ENCODE results near the gene ERO1A. TPM values are rescaled to one million over a fixed set of nuclear protein-coding genes. Genes with fewer than 3 reads are reported as not detected.

ERO1A gene
- total RNA-seq, result 100 to 1,000 TPM; 187 to 202 TPM

GRCh38 chr14:52695481-52696091 is at the start of gene ERO1A:
Gene ERO1A, minus strand, starts transcription at chr14:52695558. Its CDS starts 77 bp downstream, at chr14:52695481.
- peaks cover 36% of the 10 kb centered on the region for H3K4me1 Mint-ChIP-seq (ENCODE audit: low read depth)
- no peak for TF ChIP-seq CTCF (IDR thresholded peaks at IDR 0.05)
- H3K27ac Mint-ChIP-seq, result peak within 1 kb of the TSS; percentile 94
- H3K27me3 Mint-ChIP-seq, result no peaks in the 10 kb centered on the region
- peak; percentile 82 for ATAC-seq
- CTCF ChIA-PET, result interaction anchor here (1.3 to 1.6 kb wide), 2 partner anchors 12 to 61 kb away, joined by 4 to 5 read pairs; no protein-coding TSS in a partner anchor
- intact Hi-C loops (cut with micrococcal nuclease), result no loop called here
- peak; percentile 79 for DNase-seq
- no peaks in the 10 kb centered on the region for H3K9me3 Mint-ChIP-seq
- peaks cover 37% of the 10 kb centered on the region for H3K36me3 Mint-ChIP-seq (ENCODE audit: low read depth)
- peak within 1 kb of the TSS; percentile 91 for H3K4me3 Mint-ChIP-seq
- POLR2A ChIA-PET, result interaction anchor here (0.6 to 2.1 kb wide), 11 partner anchors 9 to 664 kb away, joined by 3 to 11 read pairs (median 4); partner anchors contain the start of gene STYX

- no peak for TF ChIP-seq CTCF (IDR thresholded peaks at IDR 0.05)
- H3K9me3 Mint-ChIP-seq, result no peaks in the 10 kb centered on the region
- ChIA-PET CTCF (interaction anchor here (1.0 to 2.5 kb wide), 3 partner anchors 13 to 451 kb away, joined by 3 to 8 read pairs (median 4); partner anchors contain the start of gene STYX), POLR2A (interaction anchor here (1.1 to 2.5 kb wide), 3 partner anchors 11 to 49 kb away, joined by 4 to 13 read pairs (median 11); partner anchors contain the start of genes ERO1A, GNPNAT1 and STYX)
- H3K4me1 Mint-ChIP-seq (ENCODE audit: low read depth), result peaks cover 67% of the 10 kb centered on the region
- peak overlapping the region; percentile 93 for H3K27ac Mint-ChIP-seq
- ATAC-seq (peak; percentile 26), DNase-seq (no peak)
- H3K27me3 Mint-ChIP-seq, result no peaks in the 10 kb centered on the region
- H3K4me3 Mint-ChIP-seq, result peak overlapping the region; percentile 68
- intact Hi-C loops (cut with micrococcal nuclease), result loop anchor here (2.0 kb wide), 1 partner anchor 35 kb away; the partner anchor contains the start of gene PSMC6
- peaks cover 22% of the 10 kb centered on the region for H3K36me3 Mint-ChIP-seq (ENCODE audit: low read depth)
These were observed 46.5 kb upstream of the ERO1A start for GRCh38 chr14:52741865-52742264.

GRCh38 chr14:52740751-52741150 is 45.4 kb upstream of the ERO1A start:
- no peak overlapping the region for H3K4me3 Mint-ChIP-seq
- CTCF ChIA-PET, result interaction anchor here (2.5 kb wide), 1 partner anchor 11 kb away, joined by 8 read pairs; the partner anchor contains the start of gene STYX
- H3K36me3 Mint-ChIP-seq (ENCODE audit: low read depth), result peaks cover 15% of the 10 kb centered on the region
- ATAC-seq, result no peak
- POLR2A ChIA-PET, result interaction anchor here (2.5 kb wide), 1 partner anchor 10 kb away, joined by 13 read pairs; the partner anchor contains the start of gene STYX
- intact Hi-C loops (cut with micrococcal nuclease), result no loop called here
- DNase-seq, result no peak
- no peak for TF ChIP-seq CTCF (IDR thresholded peaks at IDR 0.05)
- H3K4me1 Mint-ChIP-seq (ENCODE audit: low read depth), result peaks cover 74% of the 10 kb centered on the region
- no peaks in the 10 kb centered on the region for H3K27me3 Mint-ChIP-seq
- H3K9me3 Mint-ChIP-seq, result no peaks in the 10 kb centered on the region
- peak overlapping the region; percentile 65 for H3K27ac Mint-ChIP-seq

GRCh38 chr14:52738409-52738808 is 43.1 kb upstream of the ERO1A start:
- POLR2A ChIA-PET, result no interaction called here
- DNase-seq, result no peak
- TF ChIP-seq CTCF (IDR thresholded peaks at IDR 0.05), result no peak
- CTCF ChIA-PET, result no interaction called here
- intact Hi-C loops (cut with micrococcal nuclease), result no loop called here
- H3K27ac Mint-ChIP-seq, result peak overlapping the region; percentile 28
- H3K27me3 Mint-ChIP-seq, result no peaks in the 10 kb centered on the region
- no peak for ATAC-seq
- peaks cover 23% of the 10 kb centered on the region for H3K36me3 Mint-ChIP-seq (ENCODE audit: low read depth)
- peaks cover 75% of the 10 kb centered on the region for H3K4me1 Mint-ChIP-seq (ENCODE audit: low read depth)
- no peak overlapping the region for H3K4me3 Mint-ChIP-seq
- H3K9me3 Mint-ChIP-seq, result peaks cover 2% of the 10 kb centered on the region

- ATAC-seq, result no peak
- CTCF ChIA-PET, result no interaction called here
These were observed 40.6 kb upstream of the ERO1A start for GRCh38 chr14:52735921-52736489.

More at GRCh38 chr14:52735921-52736489, 40.6 kb upstream of the ERO1A start:
- Mint-ChIP-seq H3K27me3 (no peaks in the 10 kb centered on the region), H3K27ac (peak overlapping the region; percentile 83), H3K4me3 (peak overlapping the region; percentile 3), H3K4me1 (ENCODE audit: low read depth) (peaks cover 74% of the 10 kb centered on the region), H3K36me3 (ENCODE audit: low read depth) (peaks cover 35% of the 10 kb centered on the region), H3K9me3 (peaks cover 2% of the 10 kb centered on the region)
- TF ChIP-seq CTCF (IDR thresholded peaks at IDR 0.05), result no peak
- DNase-seq, result no peak
- POLR2A ChIA-PET, result interaction anchor here (0.6 to 1.7 kb wide), 3 partner anchors 11 to 18 kb away, joined by 3 to 5 read pairs (median 4); no protein-coding TSS in a partner anchor
- intact Hi-C loops (cut with micrococcal nuclease), result no loop called here

All from activated CD8-positive, alpha-beta T cell treated with anti-CD3 and anti-CD28 coated beads for 36 hours (primary cell).